ENCODE data around the gene THY1. TPM values are rescaled to one million over a fixed set of nuclear protein-coding genes. Genes with fewer than 3 reads are reported as not detected.
"Not testable (repeated sequence)": the region's sequence is repeated elsewhere in the genome, so short reads cannot be mapped to it uniquely, and the experiment has no call there.

The THY1 gene
- total RNA-seq, 1 experiment from 2014 or later = 193 TPM

- DNase-seq (ENCODE audit: low spot score) = no peak
These were observed 4.2 kb downstream of the THY1 start for GRCh38 chr11:119418759-119419158.

- peak; percentile 81 for DNase-seq (ENCODE audit: low spot score)
These were observed 5.0 kb downstream of the THY1 start for GRCh38 chr11:119417726-119418540.

GRCh38 chr11:119416606-119417580 is 6.1 kb downstream of the THY1 start:
- no peak for DNase-seq (ENCODE audit: low spot score)

- no peak for DNase-seq (ENCODE audit: low spot score)
These were observed 7.0 kb downstream of the THY1 start for GRCh38 chr11:119415966-119416365.

- DNase-seq (ENCODE audit: low spot score) = no peak
These were observed 7.5 kb downstream of the THY1 start for GRCh38 chr11:119415517-119415916.

GRCh38 chr11:119414734-119415133 is 8.2 kb downstream of the THY1 start:
- DNase-seq (ENCODE audit: low spot score) = no peak

GRCh38 chr11:119414321-119414720 is 8.7 kb downstream of the THY1 start:
- no peak for DNase-seq (ENCODE audit: low spot score)

- no peak for DNase-seq (ENCODE audit: low spot score)
These were observed 10.9 kb downstream of the THY1 start for GRCh38 chr11:119412072-119412471.

GRCh38 chr11:119410501-119410900 is 12.5 kb downstream of the THY1 start:
- DNase-seq (ENCODE audit: low spot score) = no peak

- no peak for DNase-seq (ENCODE audit: low spot score)
These were observed 13.2 kb downstream of the THY1 start for GRCh38 chr11:119409731-119410130.

GRCh38 chr11:119406005-119406404 is 17.0 kb downstream of the THY1 start:
- no peak for DNase-seq (ENCODE audit: low spot score)

- DNase-seq (ENCODE audit: low spot score) = not testable (repeated sequence)
These were observed 17.5 kb downstream of the THY1 start for GRCh38 chr11:119405448-119405847.

- no peak for DNase-seq (ENCODE audit: low spot score)
These were observed 18.1 kb downstream of the THY1 start for GRCh38 chr11:119404872-119405271.

GRCh38 chr11:119403021-119403420 is 20.0 kb downstream of the THY1 start:
- no peak for DNase-seq (ENCODE audit: low spot score)

GRCh38 chr11:119402470-119402869 is 20.5 kb downstream of the THY1 start:
- DNase-seq (ENCODE audit: low spot score) = no peak

- DNase-seq (ENCODE audit: low spot score) = no peak
These were observed 22.1 kb downstream of the THY1 start for GRCh38 chr11:119400860-119401259.

- no peak for DNase-seq (ENCODE audit: low spot score)
These were observed 25.2 kb downstream of the THY1 start for GRCh38 chr11:119397740-119398139.

GRCh38 chr11:119396835-119397234 is 26.1 kb downstream of the THY1 start:
- no peak for DNase-seq (ENCODE audit: low spot score)

- no peak for DNase-seq (ENCODE audit: low spot score)
These were observed 31.7 kb downstream of the THY1 start for GRCh38 chr11:119391275-119391674.

- no peak for DNase-seq (ENCODE audit: low spot score)
These were observed 33.2 kb downstream of the THY1 start for GRCh38 chr11:119389611-119390254.

- DNase-seq (ENCODE audit: low spot score) = no peak
These were observed 34.9 kb downstream of the THY1 start for GRCh38 chr11:119388103-119388502.

GRCh38 chr11:119384332-119384731 is 38.6 kb downstream of the THY1 start:
- no peak for DNase-seq (ENCODE audit: low spot score)
